Trophoblast cell (in vitro differentiated cells and primary cell): ENCODE measurements around the gene TEDC2.

Experiments used
- DNase-seq, 2 donors: peaks; one replicate each; pipeline ENCODE4 v3.0.0-alpha.2; 2016
- H2AFZ ChIP-seq: 2 replicates; pipeline ENCODE4 v1.6.1; 2013; ENCODE audit warnings: low read length, moderate library complexity, mild to moderate bottlenecking; ENCODE audit not compliant: insufficient read depth, poor library complexity
- H2AK5ac ChIP-seq: 2 replicates; pipeline ENCODE4 v1.6.1; 2013; ENCODE audit warnings: mild to moderate bottlenecking, low read length
- H2BK120ac ChIP-seq: 2 replicates; pipeline ENCODE4 v1.6.1; 2013; ENCODE audit warnings: low read length, mild to moderate bottlenecking, moderate library complexity; ENCODE audit not compliant: insufficient read depth, poor library complexity
- H2BK12ac ChIP-seq: 2 replicates; pipeline ENCODE4 v1.6.1; 2013; ENCODE audit warnings: mild to moderate bottlenecking, low read length, moderate library complexity
- H2BK5ac ChIP-seq: 2 replicates; pipeline ENCODE4 v1.6.1; 2013; ENCODE audit warnings: low read length, low read depth, moderate library complexity, mild to moderate bottlenecking; ENCODE audit not compliant: poor library complexity
- H3K14ac ChIP-seq: 2 replicates; pipeline ENCODE4 v1.6.1; 2013; ENCODE audit warnings: mild to moderate bottlenecking, low read length
- H3K18ac ChIP-seq: 2 replicates; pipeline ENCODE4 v1.6.1; 2013; ENCODE audit warnings: mild to moderate bottlenecking, low read length
- H3K23ac ChIP-seq: 2 replicates; pipeline ENCODE4 v1.6.1; 2013; ENCODE audit warnings: low read length
- H3K27ac ChIP-seq: 2 replicates; pipeline ENCODE4 v1.5.1; 2013; ENCODE audit warnings: low read depth, mild to moderate bottlenecking, inconsistent platforms, low read length, moderate library complexity
- H3K27me3 ChIP-seq: 2 replicates; pipeline ENCODE4 v1.6.1; 2013; ENCODE audit warnings: inconsistent platforms, mild to moderate bottlenecking, low read length, moderate library complexity; ENCODE audit not compliant: insufficient read depth
- H3K36me3 ChIP-seq, 2 experiments: 1 replicate in 1 of 2; 2 replicates in 1 of 2; pipeline ENCODE4 v1.6.1; 2013; ENCODE audit warnings: low read length in 2 of 2, mild to moderate bottlenecking in 2 of 2, moderate library complexity in 1 of 2; ENCODE audit not compliant: insufficient read depth in 2 of 2, control insufficient read depth in 1 of 2
- H3K4ac ChIP-seq: 2 replicates; pipeline ENCODE4 v1.6.1; 2013; ENCODE audit warnings: low read depth, mild to moderate bottlenecking, low read length, moderate library complexity
- H3K4me1 ChIP-seq, 2 experiments: 1 replicate in 1 of 2; 2 replicates in 1 of 2; pipeline ENCODE4 v1.6.1; 2013; ENCODE audit warnings: low read length in 2 of 2, mild to moderate bottlenecking in 2 of 2, moderate library complexity in 1 of 2; ENCODE audit not compliant: insufficient read depth in 2 of 2, control insufficient read depth in 1 of 2
- H3K4me2 ChIP-seq: 2 replicates; pipeline ENCODE4 v1.6.1; 2013; ENCODE audit warnings: inconsistent platforms, mild to moderate bottlenecking, low read length, moderate library complexity
- H3K4me3 ChIP-seq: 2 replicates; pipeline ENCODE4 v1.5.1; 2013; ENCODE audit warnings: mild to moderate bottlenecking, low read depth, low read length, inconsistent platforms
- H3K79me1 ChIP-seq: one replicate; pipeline ENCODE4 v1.6.1; 2013; ENCODE audit warnings: low read length
- H3K79me2 ChIP-seq: 2 replicates; pipeline ENCODE4 v1.6.1; 2013; ENCODE audit warnings: low read length, mild to moderate bottlenecking; ENCODE audit not compliant: control insufficient read depth, insufficient read depth, poor library complexity
- H3K9ac ChIP-seq: 2 replicates; pipeline ENCODE4 v1.6.1; 2013; ENCODE audit warnings: mild to moderate bottlenecking, low read length
- H3K9me3 ChIP-seq: 2 replicates; pipeline ENCODE4 v1.6.1; 2013; ENCODE audit warnings: low read depth, mild to moderate bottlenecking, control low read depth, inconsistent platforms, low read length; ENCODE audit not compliant: insufficient read depth
- H4K12ac ChIP-seq: 2 replicates; pipeline ENCODE4 v1.6.1; 2013; ENCODE audit warnings: low read depth, mild to moderate bottlenecking, low read length, moderate library complexity
- H4K8ac ChIP-seq: 2 replicates; pipeline ENCODE4 v1.6.1; 2013; ENCODE audit warnings: low read depth, mild to moderate bottlenecking, low read length, moderate library complexity
- H4K91ac ChIP-seq: one replicate; pipeline ENCODE4 v1.6.1; 2013; ENCODE audit warnings: low read depth, mild to moderate bottlenecking, low read length, moderate library complexity
- WGBS: extraction: QIAGEN DNeasy Blood & Tissue Kit; methylation state at CpG from one replicate; pipeline ENCODE4 v1.1.7; 2013; ENCODE audit warnings: missing lambda C conversion rate; ENCODE audit not compliant: insufficient read length, insufficient coverage; ENCODE audit errors: extremely low coverage; 5-methylcytosine and 5-hydroxymethylcytosine counted together

The TEDC2 gene

DNA sequence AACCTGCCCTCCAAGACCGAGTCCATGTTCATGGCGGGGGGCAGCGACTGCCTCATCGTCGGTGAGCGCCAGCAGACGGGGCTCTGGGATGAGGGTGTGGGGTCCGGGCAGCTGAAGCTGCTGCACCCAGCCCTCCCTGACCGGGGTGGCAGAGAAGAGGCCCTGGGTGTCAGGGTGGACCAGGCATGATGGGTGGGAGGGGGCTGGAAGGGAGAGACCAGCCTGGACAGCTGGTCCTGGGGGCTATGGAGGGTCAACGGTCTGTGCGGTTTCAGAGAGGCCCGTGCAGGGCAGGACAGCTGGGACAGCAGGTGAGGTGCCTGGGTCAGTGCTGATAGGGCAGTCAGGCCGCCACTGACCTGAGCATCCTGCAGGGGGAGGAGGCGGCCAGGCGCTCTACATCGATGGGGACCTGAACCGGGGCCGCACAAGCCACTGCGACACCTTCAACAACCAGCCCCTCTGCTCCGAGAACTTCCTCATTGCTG is 40.6 kb downstream of the TEDC2 start:
- Histone ChIP-seq H4K8ac (no peak overlapping the region), H2BK5ac (no peak overlapping the region), H3K4me3 (no peak overlapping the region), H3K9ac (no peak overlapping the region), H2BK12ac (no peak overlapping the region), H3K9me3 (no peaks in the 10 kb centered on the region), H3K18ac (no peak overlapping the region), H3K4ac (no peak overlapping the region), H2AFZ (no peak overlapping the region), H3K36me3 (peaks cover 17 to 20% of the 10 kb centered on the region in 2 experiments), H3K4me2 (no peak overlapping the region), H3K23ac (no peak overlapping the region), H3K14ac (no peak overlapping the region), H4K12ac (no peak overlapping the region), H3K27me3 (no peaks in the 10 kb centered on the region), H4K91ac (no peak overlapping the region), H3K79me2 (no peaks in the 10 kb centered on the region), H3K4me1 (peaks cover 2 to 3% of the 10 kb centered on the region in 2 experiments), H3K27ac (no peak overlapping the region), H2BK120ac (no peak overlapping the region), H2AK5ac (no peak overlapping the region), H3K79me1 (no peaks in the 10 kb centered on the region)
- no CpG with 5 or more reads among the region's 20 CpGs for WGBS
- no peak for DNase-seq

GRCh38 chr16:2500918-2501750 is 41.2 kb downstream of the TEDC2 start:
- Histone ChIP-seq H2AFZ (peak overlapping the region; percentile 24), H3K14ac (no peak overlapping the region), H3K4me2 (peak overlapping the region; percentile 82), H2BK12ac (no peak overlapping the region), H3K36me3 (peaks cover 16 to 17% of the 10 kb centered on the region in 2 experiments), H3K18ac (no peak overlapping the region), H2BK120ac (no peak overlapping the region), H3K23ac (no peak overlapping the region), H2BK5ac (no peak overlapping the region), H3K79me1 (no peaks in the 10 kb centered on the region), H3K79me2 (no peaks in the 10 kb centered on the region), H3K27me3 (no peaks in the 10 kb centered on the region), H3K4me1 (peaks cover 2 to 3% of the 10 kb centered on the region in 2 experiments), H3K4ac (no peak overlapping the region), H2AK5ac (no peak overlapping the region), H3K9ac (no peak overlapping the region), H4K91ac (no peak overlapping the region), H3K27ac (no peak overlapping the region), H3K4me3 (peak overlapping the region; percentile 64), H3K9me3 (no peaks in the 10 kb centered on the region), H4K12ac (no peak overlapping the region), H4K8ac (no peak overlapping the region)
- no CpG with 5 or more reads among the region's 23 CpGs for WGBS
- peak; percentile 83 to 88 for DNase-seq

- H3K4me1 ChIP-seq, result peaks cover under 1 to 3% of the 10 kb centered on the region in 2 experiments
- H4K91ac ChIP-seq, result no peak overlapping the region
- DNase-seq, result no peak
- H3K36me3 ChIP-seq, result peaks cover 7% of the 10 kb centered on the region in 2 experiments
- H3K27me3 ChIP-seq, result no peaks in the 10 kb centered on the region
- H3K79me2 ChIP-seq, result no peaks in the 10 kb centered on the region
- no peak overlapping the region for H2BK5ac ChIP-seq
- no peak overlapping the region for H2AFZ ChIP-seq
- H2BK12ac ChIP-seq, result no peak overlapping the region
- H4K8ac ChIP-seq, result no peak overlapping the region
- H3K27ac ChIP-seq, result no peak overlapping the region
- no peak overlapping the region for H3K9ac ChIP-seq
- H2AK5ac ChIP-seq, result peak overlapping the region; percentile 42
- no peaks in the 10 kb centered on the region for H3K79me1 ChIP-seq
- H2BK120ac ChIP-seq, result no peak overlapping the region
- H3K14ac ChIP-seq, result no peak overlapping the region
- H3K18ac ChIP-seq, result no peak overlapping the region
- no peak overlapping the region for H3K4me2 ChIP-seq
- H3K4me3 ChIP-seq, result peak overlapping the region; percentile 3
- no peaks in the 10 kb centered on the region for H3K9me3 ChIP-seq
- no peak overlapping the region for H3K4ac ChIP-seq
- no peak overlapping the region for H4K12ac ChIP-seq
- WGBS, result no CpG with 5 or more reads among the region's 18 CpGs
- H3K23ac ChIP-seq, result no peak overlapping the region
These were observed 42.3 kb downstream of the TEDC2 start for GRCh38 chr16:2501946-2502895.

DNA sequence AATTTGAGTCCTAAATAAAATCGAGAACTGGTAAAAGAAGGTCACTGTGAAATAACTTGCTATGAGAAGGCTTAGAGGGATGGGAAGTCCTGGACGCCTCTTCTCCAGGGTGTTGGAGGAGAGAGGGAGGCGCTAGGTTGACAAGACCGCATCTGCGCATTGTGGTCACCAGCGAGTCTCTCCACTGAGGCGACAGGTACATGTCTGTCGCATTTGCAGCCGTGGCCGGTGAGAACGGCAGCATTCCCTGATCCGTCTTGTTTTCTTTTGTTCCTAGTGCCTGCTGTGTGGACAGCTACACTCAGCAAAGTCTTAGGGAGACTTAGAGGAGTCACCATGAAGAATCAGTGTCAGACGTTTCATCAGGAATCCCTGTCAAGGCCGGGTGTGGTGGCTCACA is 45.8 kb downstream of the TEDC2 start:
- no peak overlapping the region for H3K18ac ChIP-seq

More for the DNA sequence above, 45.8 kb downstream of the TEDC2 start:
- no peaks in the 10 kb centered on the region for H3K79me1 ChIP-seq
- no peak overlapping the region for H3K4ac ChIP-seq
- H3K4me1 ChIP-seq, result peaks cover 0 to 3% of the 10 kb centered on the region in 2 experiments
- no peaks in the 10 kb centered on the region for H3K36me3 ChIP-seq
- H3K9me3 ChIP-seq, result peaks cover 1% of the 10 kb centered on the region
- H4K12ac ChIP-seq, result no peak overlapping the region
- H2AK5ac ChIP-seq, result no peak overlapping the region
- no peak overlapping the region for H3K4me2 ChIP-seq
- H4K91ac ChIP-seq, result no peak overlapping the region
- H2AFZ ChIP-seq, result no peak overlapping the region
- no peak overlapping the region for H2BK5ac ChIP-seq
- H3K79me2 ChIP-seq, result no peaks in the 10 kb centered on the region
- H3K4me3 ChIP-seq, result no peak overlapping the region
- 100% methylated on average over 1 of the region's 14 CpGs for WGBS
- no peak overlapping the region for H3K9ac ChIP-seq
- no peaks in the 10 kb centered on the region for H3K27me3 ChIP-seq
- no peak overlapping the region for H2BK120ac ChIP-seq
- H2BK12ac ChIP-seq, result no peak overlapping the region
- no peak overlapping the region for H3K14ac ChIP-seq
- DNase-seq, result no peak
- H4K8ac ChIP-seq, result no peak overlapping the region
- H3K27ac ChIP-seq, result no peak overlapping the region
- no peak overlapping the region for H3K23ac ChIP-seq
